ENCODE measurements around the gene DTNBP1.

GRCh38 chr6:15522427-15522826 is 140.4 kb downstream of the DTNBP1 start:
- TF ChIP-seq CTCF (conservative IDR thresholded peaks at IDR 0.05; ENCODE audit: low read length): no peak
- no peak for TF ChIP-seq EZH2phosphoT487 (IDR thresholded peaks at IDR 0.05; ENCODE audit: borderline replicate concordance, low read depth, low read length)

All from OCI-LY7 (cell line).